Activated CD8-positive, alpha-beta T cell treated with anti-CD3 and anti-CD28 coated beads for 36 hours (primary cell): ENCODE results near the gene IMPG1. TPM values are rescaled to one million over a fixed set of nuclear protein-coding genes. Genes with fewer than 3 reads are reported as not detected.

Experiments
- ATAC-seq: fragments of 200-7000 bp; cut with Tn5 transposase; one replicate; pipeline ENCODE4 v1.10.0; 2021; ENCODE audit warnings: mild to moderate bottlenecking, moderate library complexity
- CTCF ChIA-PET: fragments of 350-600 bp; sonication (Branson Sonifier 250); formaldehyde crosslinking; loops from one replicate; lab custom pipeline; 2021; ENCODE audit warnings: antibody characterized with exemption; lab: Charles Lee
- POLR2A ChIA-PET: fragments of 350-600 bp; sonication (Branson Sonifier 250); formaldehyde crosslinking; loops from one replicate; lab custom pipeline; 2021; ENCODE audit warnings: antibody characterized with exemption; lab: Charles Lee
- DNase-seq: peaks from one replicate; pipeline ENCODE4 v3.0.0-alpha.2; 2020
- H3K27ac Mint-ChIP-seq: one replicate; pipeline ENCODE4 v1.8.0; 2021; ENCODE audit warnings: mild to moderate bottlenecking, mixed read lengths
- H3K27me3 Mint-ChIP-seq: one replicate; pipeline ENCODE4 v1.8.0; 2021; ENCODE audit warnings: mixed read lengths
- H3K36me3 Mint-ChIP-seq: one replicate; pipeline ENCODE4 v1.8.0; 2021; ENCODE audit warnings: low read depth, mixed read lengths
- H3K4me1 Mint-ChIP-seq: one replicate; pipeline ENCODE4 v1.8.0; 2021; ENCODE audit warnings: low read depth, mixed read lengths
- H3K4me3 Mint-ChIP-seq: one replicate; pipeline ENCODE4 v1.8.0; 2021; ENCODE audit warnings: mild to moderate bottlenecking, moderate library complexity, mixed read lengths
- H3K9me3 Mint-ChIP-seq: one replicate; pipeline ENCODE4 v1.8.0; 2021; ENCODE audit warnings: mixed read lengths
- CTCF ChIP-seq: fragments of 200-600 bp; IDR thresholded peaks from one replicate; pipeline ENCODE4 v1.8.0; 2022; ENCODE audit warnings: antibody characterized with exemption, mild to moderate bottlenecking
- intact Hi-C: fragments of 100-400 bp; cut with micrococcal nuclease; formaldehyde crosslinking; loops from one replicate; pipeline ENCODE4 v1.10.0; 2022
- total RNA-seq, 2 experiments: library from RNA; stranded (reverse); gene quantifications; one replicate each; pipeline ENCODE4 v1.2.3, GENCODE V29; 2021

IMPG1 gene
- total RNA-seq, 2 experiments from 2014 or later: not detected

GRCh38 chr6:76043690-76044089 lies 28.8 kb downstream of the IMPG1 start:
- H3K4me3 Mint-ChIP-seq: no peak overlapping the region
- CTCF ChIA-PET: no interaction called here
- ATAC-seq (no peak), DNase-seq (no peak)
- H3K4me1 Mint-ChIP-seq: no peaks in the 10 kb centered on the region
- H3K9me3 Mint-ChIP-seq: peaks cover 5% of the 10 kb centered on the region
- no peak for TF ChIP-seq CTCF
- intact Hi-C loops: no loop called here
- H3K27ac Mint-ChIP-seq: no peak overlapping the region
- POLR2A ChIA-PET: interaction anchor here (0.6 kb wide), 1 partner anchor 431 kb away, joined by 4 read pairs; no protein-coding TSS in a partner anchor
- no peaks in the 10 kb centered on the region for H3K36me3 Mint-ChIP-seq
- no peaks in the 10 kb centered on the region for H3K27me3 Mint-ChIP-seq

DNA sequence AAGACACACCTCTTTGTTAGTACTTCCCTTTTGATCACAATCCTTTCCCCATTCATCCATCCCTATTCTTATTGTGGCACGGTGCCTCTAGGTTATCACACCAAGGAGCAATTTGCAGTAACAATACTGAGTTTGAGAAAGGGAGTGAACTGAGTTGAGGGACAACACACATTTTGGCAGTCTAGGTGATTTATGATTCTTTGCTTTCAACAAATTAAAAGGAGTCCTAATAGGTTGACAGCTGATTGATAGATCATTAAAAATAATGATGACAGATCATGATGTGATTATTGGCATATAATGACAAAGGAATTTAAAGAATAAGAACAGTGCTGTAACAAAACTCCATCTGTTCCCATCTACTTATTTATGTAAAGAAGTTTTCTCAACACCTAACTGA lies 36.7 kb downstream of the IMPG1 start:
- Mint-ChIP-seq H3K27ac (no peak overlapping the region), H3K36me3 (no peaks in the 10 kb centered on the region), H3K4me1 (no peaks in the 10 kb centered on the region), H3K4me3 (no peak overlapping the region), H3K9me3 (peaks cover 2% of the 10 kb centered on the region), H3K27me3 (no peaks in the 10 kb centered on the region)
- no peak for TF ChIP-seq CTCF
- POLR2A ChIA-PET: no interaction called here
- intact Hi-C loops: no loop called here
- CTCF ChIA-PET: no interaction called here
- DNase-seq (no peak), ATAC-seq (no peak)

DNA sequence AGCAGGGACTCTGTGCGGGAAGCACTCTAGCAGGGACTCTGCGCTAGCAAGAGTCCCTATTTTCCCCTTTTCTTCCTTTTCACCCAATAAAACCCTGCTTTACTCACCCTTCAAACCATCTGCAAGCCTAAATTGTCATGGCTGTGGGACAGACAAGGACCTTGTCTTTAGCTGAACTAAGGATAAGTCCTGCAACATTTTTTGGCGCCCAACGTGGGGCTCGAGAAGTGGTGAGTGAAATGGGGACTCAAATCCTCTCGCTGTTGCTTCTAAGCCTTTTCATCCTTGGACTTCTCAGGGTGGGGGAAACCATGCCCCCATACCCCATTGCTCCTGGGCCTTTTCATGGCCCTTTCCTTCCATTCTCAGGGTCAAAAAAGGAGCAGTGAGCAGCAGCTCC lies 46.4 kb downstream of the IMPG1 start:
- POLR2A ChIA-PET: no interaction called here
- DNase-seq (no peak), ATAC-seq (no peak)
- Mint-ChIP-seq H3K27ac (no peak overlapping the region), H3K4me1 (no peaks in the 10 kb centered on the region), H3K27me3 (no peaks in the 10 kb centered on the region), H3K36me3 (no peaks in the 10 kb centered on the region), H3K9me3 (peaks cover 21% of the 10 kb centered on the region), H3K4me3 (no peak overlapping the region)
- TF ChIP-seq CTCF: no peak
- CTCF ChIA-PET: no interaction called here
- intact Hi-C loops: no loop called here

DNA sequence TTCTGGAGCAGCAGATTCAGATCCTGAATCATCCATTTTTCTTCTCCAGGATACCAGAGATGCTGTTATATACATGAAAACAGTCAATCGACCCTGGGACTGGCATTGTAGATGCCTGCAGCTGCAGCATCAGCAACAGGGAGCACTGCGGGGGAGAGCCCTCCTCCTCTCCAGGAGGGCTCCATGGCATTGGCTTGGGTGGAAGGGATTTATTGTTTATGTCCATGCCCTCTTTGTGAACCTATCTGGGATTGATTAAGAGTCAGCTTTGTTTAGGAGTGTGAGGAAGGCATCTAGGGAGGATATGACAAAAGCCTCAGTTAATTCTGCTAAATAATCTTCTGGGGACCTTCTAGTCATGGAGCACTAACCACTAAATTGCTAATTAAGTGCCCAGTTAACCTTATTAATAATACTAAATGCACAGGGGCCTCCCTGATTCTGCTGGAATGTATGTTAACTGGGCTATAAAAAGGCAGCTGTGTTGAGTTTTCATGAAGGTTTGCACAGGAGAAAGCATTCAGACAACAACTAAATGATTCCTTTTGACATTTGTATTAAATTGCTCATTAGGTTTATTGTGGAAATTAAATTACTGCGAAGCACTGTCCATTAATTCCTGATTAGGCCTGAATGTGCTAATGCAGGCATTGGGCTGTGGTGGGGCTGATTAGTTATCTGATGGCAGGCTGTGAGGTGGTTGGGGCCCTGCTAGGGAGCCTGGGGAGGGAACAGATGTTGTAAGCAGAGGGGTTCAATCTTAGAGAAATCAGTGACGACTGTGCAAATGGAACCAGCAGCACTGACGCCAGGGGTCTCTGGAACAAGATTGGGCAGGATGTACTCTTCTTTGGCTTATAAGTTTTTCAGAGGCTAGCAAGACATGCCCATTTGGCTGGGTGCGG lies 57.6 kb downstream of the IMPG1 start:
- ATAC-seq (no peak), DNase-seq (no peak)
- H3K36me3 Mint-ChIP-seq: no peaks in the 10 kb centered on the region
- no peak overlapping the region for H3K27ac Mint-ChIP-seq
- intact Hi-C loops: no loop called here
- no peaks in the 10 kb centered on the region for H3K9me3 Mint-ChIP-seq
- ChIA-PET CTCF (no interaction called here), POLR2A (no interaction called here)
- no peaks in the 10 kb centered on the region for H3K27me3 Mint-ChIP-seq
- H3K4me1 Mint-ChIP-seq: no peaks in the 10 kb centered on the region
- no peak overlapping the region for H3K4me3 Mint-ChIP-seq
- TF ChIP-seq CTCF: no peak

- no peak overlapping the region for H3K27ac Mint-ChIP-seq
- H3K27me3 Mint-ChIP-seq: no peaks in the 10 kb centered on the region
- CTCF ChIA-PET: no interaction called here
- ATAC-seq: no peak
- POLR2A ChIA-PET: no interaction called here
- H3K9me3 Mint-ChIP-seq: no peaks in the 10 kb centered on the region
- H3K4me1 Mint-ChIP-seq: no peaks in the 10 kb centered on the region
- TF ChIP-seq CTCF: no peak
- DNase-seq: no peak
- H3K36me3 Mint-ChIP-seq: no peaks in the 10 kb centered on the region
- H3K4me3 Mint-ChIP-seq: no peak overlapping the region
- intact Hi-C loops: no loop called here
Measured at GRCh38 chr6:76004202-76004601, 68.3 kb downstream of the IMPG1 start.
